H9 (cell line): Measurements from ENCODE around the gene SPAG6. TPM values are rescaled to one million over a fixed set of nuclear protein-coding genes. Genes with fewer than 3 reads are reported as not detected.

ENCODE experiments used
- DNase-seq: peaks from one replicate; pipeline ENCODE4 v3.0.0-alpha.2; 2017
- H2AFZ ChIP-seq: one replicate; pipeline ENCODE4 v1.6.1; 2013; ENCODE audit warnings: mild to moderate bottlenecking, low read length, control low read depth, moderate library complexity
- H2AK5ac ChIP-seq: 2 replicates; pipeline ENCODE4 v1.6.1; 2013; ENCODE audit warnings: low read length, control low read depth, mixed read lengths; ENCODE audit not compliant: insufficient read length
- H2BK120ac ChIP-seq: one replicate; pipeline ENCODE4 v1.6.1; 2013; ENCODE audit warnings: low read depth, mild to moderate bottlenecking, low read length, control low read depth, inconsistent platforms; ENCODE audit not compliant: poor library complexity, severe bottlenecking
- H2BK12ac ChIP-seq: 2 replicates; pipeline ENCODE4 v1.6.1; 2013; ENCODE audit warnings: low read length, control low read depth, mixed read lengths, low read depth; ENCODE audit not compliant: insufficient read length
- H2BK15ac ChIP-seq: 2 replicates; pipeline ENCODE4 v1.6.1; 2013; ENCODE audit warnings: low read depth, low read length, control low read depth
- H2BK20ac ChIP-seq: one replicate; pipeline ENCODE4 v1.6.1; 2013; ENCODE audit warnings: low read depth, mild to moderate bottlenecking, low read length, control low read depth, inconsistent platforms; ENCODE audit not compliant: poor library complexity, severe bottlenecking
- H2BK5ac ChIP-seq: 2 replicates; pipeline ENCODE4 v1.6.1; 2013; ENCODE audit warnings: low read length, control low read depth, mixed read lengths; ENCODE audit not compliant: insufficient read length
- H3K14ac ChIP-seq: 2 replicates; pipeline ENCODE4 v1.6.1; 2013; ENCODE audit warnings: low read length, control low read depth; ENCODE audit not compliant: insufficient read depth
- H3K18ac ChIP-seq: 2 replicates; pipeline ENCODE4 v1.6.1; 2013; ENCODE audit warnings: low read depth, mild to moderate bottlenecking, mixed read lengths, low read length, control low read depth; ENCODE audit not compliant: insufficient read length
- H3K23ac ChIP-seq: 2 replicates; pipeline ENCODE4 v1.6.1; 2013; ENCODE audit warnings: low read length, control low read depth, mixed read lengths, low read depth; ENCODE audit not compliant: insufficient read length
- H3K23me2 ChIP-seq: 2 replicates; pipeline ENCODE4 v1.6.1; 2013; ENCODE audit warnings: low read depth, mild to moderate bottlenecking, mixed read lengths, low read length, control low read depth; ENCODE audit not compliant: insufficient read length, poor library complexity, severe bottlenecking
- H3K27ac ChIP-seq: 2 replicates; pipeline ENCODE4 v1.5.1; 2013; ENCODE audit warnings: low read length, control low read depth, mixed read lengths, low read depth; ENCODE audit not compliant: insufficient read length
- H3K27me3 ChIP-seq: 2 replicates; pipeline ENCODE4 v1.6.1; 2013; ENCODE audit warnings: low read length, control low read depth, inconsistent platforms; ENCODE audit not compliant: insufficient read depth
- H3K4ac ChIP-seq: 2 replicates; pipeline ENCODE4 v1.6.1; 2013; ENCODE audit warnings: low read depth, mild to moderate bottlenecking, control low read depth, inconsistent platforms, low read length, moderate library complexity
- H3K4me1 ChIP-seq: 2 replicates; pipeline ENCODE4 v1.6.1; 2013; ENCODE audit warnings: low read length, control low read depth, inconsistent platforms; ENCODE audit not compliant: insufficient read depth
- H3K4me2 ChIP-seq: 2 replicates; pipeline ENCODE4 v1.6.1; 2013; ENCODE audit warnings: low read length, control low read depth, mixed read lengths; ENCODE audit not compliant: insufficient read length, insufficient read depth
- H3K56ac ChIP-seq: 2 replicates; pipeline ENCODE4 v1.6.1; 2013; ENCODE audit warnings: low read depth, mild to moderate bottlenecking, mixed read lengths, low read length, control low read depth; ENCODE audit not compliant: insufficient read length
- H3K79me1 ChIP-seq: 2 replicates; pipeline ENCODE4 v1.6.1; 2013; ENCODE audit warnings: low read depth, mild to moderate bottlenecking, moderate library complexity, low read length, control low read depth, inconsistent platforms; ENCODE audit not compliant: insufficient read depth, poor library complexity, severe bottlenecking
- H3K79me2 ChIP-seq: 2 replicates; pipeline ENCODE4 v1.6.1; 2013; ENCODE audit warnings: low read length, control low read depth, inconsistent platforms; ENCODE audit not compliant: insufficient read depth
- H3K9ac ChIP-seq: 2 replicates; pipeline ENCODE4 v1.6.1; 2013; ENCODE audit warnings: low read length, control low read depth, mixed read lengths; ENCODE audit not compliant: insufficient read length; ENCODE audit errors: extremely low read depth
- H3K9me3 ChIP-seq: one replicate; pipeline ENCODE4 v1.6.1; 2013; ENCODE audit warnings: low read depth, low read length, inconsistent platforms; ENCODE audit not compliant: control insufficient read depth
- H3T11ph ChIP-seq: one replicate; pipeline ENCODE4 v1.6.1; 2013; ENCODE audit warnings: mild to moderate bottlenecking, low read length, control low read depth, inconsistent platforms
- H4K20me1 ChIP-seq: one replicate; pipeline ENCODE4 v1.6.1; 2013; ENCODE audit not compliant: control insufficient read depth, insufficient read length, insufficient read depth
- H4K5ac ChIP-seq: 2 replicates; pipeline ENCODE4 v1.6.1; 2013; ENCODE audit warnings: low read depth, mild to moderate bottlenecking, mixed read lengths, low read length, control low read depth; ENCODE audit not compliant: insufficient read length
- H4K8ac ChIP-seq: replicated peaks from 2 replicates; pipeline ENCODE4 v1.6.1; 2013; ENCODE audit warnings: low read length, control low read depth, mixed read lengths, low read depth; ENCODE audit not compliant: insufficient read length
- H4K91ac ChIP-seq: 2 replicates; pipeline ENCODE4 v1.6.1; 2013; ENCODE audit warnings: low read depth, mild to moderate bottlenecking, moderate library complexity, mixed read lengths, low read length, control low read depth; ENCODE audit not compliant: insufficient read length
- H3K27ac Mint-ChIP-seq, 3 experiments: 2 replicates in 2 of 3; 3 replicates in 1 of 3; pipeline ENCODE4 v1.8.0; 2020 to 2021; ENCODE audit warnings: mixed read lengths in 3 of 3, mild to moderate bottlenecking in 1 of 3, moderate library complexity in 1 of 3
- H3K27me3 Mint-ChIP-seq: 2 replicates; pipeline ENCODE4 v1.8.0; 2021; ENCODE audit warnings: low read depth, mild to moderate bottlenecking, moderate library complexity, mixed read lengths
- H3K36me3 Mint-ChIP-seq, 3 experiments: 2 replicates in 2 of 3; 3 replicates in 1 of 3; pipeline ENCODE4 v1.8.0; 2020 to 2021; ENCODE audit warnings: low read depth in 3 of 3, mixed read lengths in 3 of 3; ENCODE audit not compliant: insufficient read depth in 1 of 3
- H3K4me1 Mint-ChIP-seq, 2 experiments: 2 replicates each; pipeline ENCODE4 v1.8.0; 2020; ENCODE audit warnings: mixed read lengths in 2 of 2
- H3K4me3 Mint-ChIP-seq, 2 experiments: 2 replicates in 1 of 2; 3 replicates in 1 of 2; pipeline ENCODE4 v1.8.0; 2020 to 2021; ENCODE audit warnings: mild to moderate bottlenecking in 2 of 2, mixed read lengths in 2 of 2, moderate library complexity in 1 of 2
- H3K9me3 Mint-ChIP-seq, 2 experiments: 2 replicates in 1 of 2; 3 replicates in 1 of 2; pipeline ENCODE4 v1.8.0; 2020; ENCODE audit warnings: mild to moderate bottlenecking in 2 of 2, mixed read lengths in 2 of 2, moderate library complexity in 1 of 2
- WGBS: extraction: QIAGEN DNeasy Blood & Tissue Kit; methylation state at CpG from one replicate; pipeline ENCODE4 v1.1.7; 2013; ENCODE audit warnings: missing lambda C conversion rate, low lambda C conversion rate, mixed read lengths; ENCODE audit not compliant: insufficient read length; ENCODE audit errors: extremely low coverage; 5-methylcytosine and 5-hydroxymethylcytosine counted together
- total RNA-seq: library from RNA; stranded (reverse); gene quantifications from 2 replicates; pipeline ENCODE4 v1.2.1, GENCODE V29; 2021
- TF ChIP-seq, protein P1 (sequence below): fragments of 200-600 bp; sonication (generic); conservative IDR thresholded peaks from 3 replicates; pipeline ENCODE4 v1.8.0; 2021; ENCODE audit warnings: antibody characterized with exemption, mild to moderate bottlenecking

SPAG6 gene
- total RNA-seq, 1 experiment from 2014 or later, result 0.24 TPM

- peaks cover 18% of the 10 kb centered on the region for H3K23me2 ChIP-seq
- TF ChIP-seq, protein P1, sequence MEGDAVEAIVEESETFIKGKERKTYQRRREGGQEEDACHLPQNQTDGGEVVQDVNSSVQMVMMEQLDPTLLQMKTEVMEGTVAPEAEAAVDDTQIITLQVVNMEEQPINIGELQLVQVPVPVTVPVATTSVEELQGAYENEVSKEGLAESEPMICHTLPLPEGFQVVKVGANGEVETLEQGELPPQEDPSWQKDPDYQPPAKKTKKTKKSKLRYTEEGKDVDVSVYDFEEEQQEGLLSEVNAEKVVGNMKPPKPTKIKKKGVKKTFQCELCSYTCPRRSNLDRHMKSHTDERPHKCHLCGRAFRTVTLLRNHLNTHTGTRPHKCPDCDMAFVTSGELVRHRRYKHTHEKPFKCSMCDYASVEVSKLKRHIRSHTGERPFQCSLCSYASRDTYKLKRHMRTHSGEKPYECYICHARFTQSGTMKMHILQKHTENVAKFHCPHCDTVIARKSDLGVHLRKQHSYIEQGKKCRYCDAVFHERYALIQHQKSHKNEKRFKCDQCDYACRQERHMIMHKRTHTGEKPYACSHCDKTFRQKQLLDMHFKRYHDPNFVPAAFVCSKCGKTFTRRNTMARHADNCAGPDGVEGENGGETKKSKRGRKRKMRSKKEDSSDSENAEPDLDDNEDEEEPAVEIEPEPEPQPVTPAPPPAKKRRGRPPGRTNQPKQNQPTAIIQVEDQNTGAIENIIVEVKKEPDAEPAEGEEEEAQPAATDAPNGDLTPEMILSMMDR, result no peak
- H4K91ac ChIP-seq, result no peak overlapping the region
- H3K56ac ChIP-seq, result no peak overlapping the region
- H3K9me3 ChIP-seq, result no peaks in the 10 kb centered on the region
- no peak overlapping the region for H2BK120ac ChIP-seq
- Mint-ChIP-seq H3K4me3 (no peak overlapping the region), H3K27me3 (peaks cover 97% of the 10 kb centered on the region), H3K36me3 (no peaks in the 10 kb centered on the region; a peak in 1 of 7 replicates), H3K27ac (no peak overlapping the region), H3K4me1 (peaks cover 4 to 13% of the 10 kb centered on the region in 2 experiments), H3K9me3 (peaks cover 0 to 5% of the 10 kb centered on the region in 2 experiments; a peak in 3 of 5 replicates)
- no peaks in the 10 kb centered on the region for H3K79me1 ChIP-seq
- peaks cover 4% of the 10 kb centered on the region; the same call in 1 of the 2 replicates for H3K4me1 ChIP-seq
- H3K4me2 ChIP-seq, result no peak overlapping the region
- H3K4ac ChIP-seq, result no peak overlapping the region
- H2AFZ ChIP-seq, result no peak overlapping the region
- H3K9ac ChIP-seq, result no peak overlapping the region
- no peak overlapping the region for H2BK15ac ChIP-seq
- H3K14ac ChIP-seq, result no peak overlapping the region
- WGBS, result no CpG with 5 or more reads among the region's 3 CpGs
- no peak for DNase-seq
- H3K27me3 ChIP-seq, result peaks cover 57% of the 10 kb centered on the region
- H2BK5ac ChIP-seq, result no peak overlapping the region
- no peak overlapping the region for H3K23ac ChIP-seq
- H3K79me2 ChIP-seq, result no peaks in the 10 kb centered on the region
- H4K8ac ChIP-seq, result no peak overlapping the region
- no peak overlapping the region for H2AK5ac ChIP-seq
- H3T11ph ChIP-seq, result no peak overlapping the region
- no peak overlapping the region for H2BK12ac ChIP-seq
- H2BK20ac ChIP-seq, result no peak overlapping the region
- no peak overlapping the region for H3K27ac ChIP-seq
- H4K5ac ChIP-seq, result no peak overlapping the region
- H3K18ac ChIP-seq, result no peak overlapping the region
- H4K20me1 ChIP-seq, result no peaks in the 10 kb centered on the region
Measured at GRCh38 chr10:22343731-22344130, 1.6 kb upstream of the SPAG6 start.
